H1 (cell line): ENCODE measurements around the gene PARP16. TPM values are rescaled to one million over a fixed set of nuclear protein-coding genes. Genes with fewer than 3 reads are reported as not detected.

ENCODE experiments used
- CTCF ChIA-PET: fragments of 300-600 bp; sonication (Branson Sonifier 250); formaldehyde crosslinking; loops from one replicate; lab custom pipeline; 2021; ENCODE audit not compliant: partially characterized antibody; lab: Charles Lee
- POLR2A ChIA-PET: fragments of 300-600 bp; sonication (Branson Sonifier 250); formaldehyde crosslinking; loops from one replicate; lab custom pipeline; 2021; ENCODE audit warnings: inconsistent platforms; ENCODE audit not compliant: partially characterized antibody; lab: Charles Lee
- DNase-seq, 2 experiments: peaks; one replicate each; pipeline versions ENCODE4 v3.0.0 to v3.0.0-alpha.2; 2010 to 2022; ENCODE audit warnings: low spot score in 2 of 2, low read depth in 1 of 2, mixed read lengths in 1 of 2
- FAIRE-seq: peaks from 2 replicates; lab custom pipeline; 2011; peaks lifted over from hg19 to GRCh38; lab: Jason Lieb, UNC
- H2AFZ ChIP-seq: 2 replicates; pipeline ENCODE4 v1.8.1; 2012; ENCODE audit warnings: low read length, inconsistent platforms
- H2AK5ac ChIP-seq: 2 replicates; pipeline ENCODE4 v1.6.1; 2013; ENCODE audit warnings: low read depth, low read length
- H2BK120ac ChIP-seq: replicated peaks from 2 replicates; pipeline ENCODE3; 2013; ENCODE audit warnings: low read depth, low read length, inconsistent platforms
- H2BK12ac ChIP-seq: 2 replicates; pipeline ENCODE4 v1.6.1; 2013; ENCODE audit warnings: low read depth, low read length
- H2BK15ac ChIP-seq: 2 replicates; pipeline ENCODE4 v1.6.1; 2013; ENCODE audit warnings: low read length
- H2BK20ac ChIP-seq: 2 replicates; pipeline ENCODE4 v1.6.1; 2013; ENCODE audit warnings: low read length
- H2BK5ac ChIP-seq: 2 replicates; pipeline ENCODE4 v1.6.1; 2013; ENCODE audit warnings: low read depth, low read length
- H3K14ac ChIP-seq: 2 replicates; pipeline ENCODE4 v1.6.1; 2013; ENCODE audit warnings: inconsistent platforms; ENCODE audit not compliant: insufficient read length
- H3K18ac ChIP-seq: 2 replicates; pipeline ENCODE4 v1.6.1; 2013; ENCODE audit warnings: low read length; ENCODE audit errors: extremely low read depth
- H3K23ac ChIP-seq: 2 replicates; pipeline ENCODE4 v1.6.1; 2013; ENCODE audit warnings: inconsistent platforms; ENCODE audit not compliant: insufficient read length
- H3K23me2 ChIP-seq: 2 replicates; pipeline ENCODE4 v1.6.1; 2013; ENCODE audit warnings: low read depth, low read length
- H3K27ac ChIP-seq: 2 replicates; pipeline ENCODE4 v1.6.1; 2011; ENCODE audit warnings: low read depth, low read length, inconsistent platforms
- H3K27me3 ChIP-seq, 4 experiments: replicated peaks in 1 of 4; 1 replicate in 1 of 4; 2 replicates in 3 of 4; pipeline versions ENCODE4 v1.6.1 to v1.8.1; 2011 to 2013; ENCODE audit warnings: low read length in 3 of 4, mild to moderate bottlenecking in 3 of 4, inconsistent platforms in 2 of 4, mixed read lengths in 2 of 4, moderate library complexity in 1 of 4; ENCODE audit not compliant: control insufficient read depth in 3 of 4, insufficient read depth in 3 of 4; ENCODE audit errors: extremely low read depth in 1 of 4
- H3K36me3 ChIP-seq, 4 experiments: 2 replicates each; pipeline versions ENCODE4 v1.6.1 to v1.8.1; 2011 to 2013; ENCODE audit warnings: mild to moderate bottlenecking in 4 of 4, low read length in 3 of 4, moderate library complexity in 2 of 4, control low read depth in 1 of 4, inconsistent platforms in 1 of 4; ENCODE audit not compliant: insufficient read depth in 4 of 4, control insufficient read depth in 2 of 4
- H3K4ac ChIP-seq: replicated peaks from 2 replicates; pipeline ENCODE3; 2013; ENCODE audit warnings: low read length, low read depth, mixed read lengths, inconsistent platforms; ENCODE audit not compliant: insufficient read length
- H3K4me1 ChIP-seq, 4 experiments: replicated peaks in 1 of 4; 1 replicate in 1 of 4; 2 replicates in 3 of 4; pipeline versions ENCODE4 v1.6.1 to v1.8.1; 2011 to 2013; ENCODE audit warnings: low read length in 3 of 4, inconsistent platforms in 2 of 4, mixed read lengths in 1 of 4; ENCODE audit not compliant: insufficient read depth in 4 of 4, control insufficient read depth in 3 of 4
- H3K4me2 ChIP-seq, 2 experiments: 2 replicates each; pipeline versions ENCODE4 v1.6.1 to v1.8.1; 2011 to 2013; ENCODE audit warnings: low read depth in 2 of 2, low read length in 2 of 2, control low read depth in 1 of 2, inconsistent platforms in 1 of 2, mild to moderate bottlenecking in 1 of 2; ENCODE audit not compliant: insufficient read depth in 1 of 2
- H3K4me3 ChIP-seq, 4 experiments: fragments of 200-600, 300-600 bp in 1 of 4; sonication (generic), shearing (Covaris generic), sonication (Bioruptor Twin) in 1 of 4; 2 replicates each; pipeline versions ENCODE4 v1.5.1 to v1.8.1; 2011 to 2016; ENCODE audit warnings: low read length in 4 of 4, low read depth in 3 of 4, control low read depth in 2 of 4, inconsistent platforms in 2 of 4, mild to moderate bottlenecking in 2 of 4, mixed read lengths in 1 of 4, moderate library complexity in 1 of 4; ENCODE audit not compliant: insufficient read depth in 2 of 4; ENCODE audit errors: extremely low read depth in 1 of 4
- H3K56ac ChIP-seq: replicated peaks from 2 replicates; pipeline ENCODE3; 2013; ENCODE audit warnings: low read depth, mild to moderate bottlenecking, mixed read lengths, low read length, inconsistent platforms; ENCODE audit not compliant: insufficient read length
- H3K79me1 ChIP-seq: 2 replicates; pipeline ENCODE4 v1.6.1; 2013; ENCODE audit warnings: low read depth, low read length, control low read depth
- H3K79me2 ChIP-seq, 2 experiments: 2 replicates each; pipeline versions ENCODE4 v1.6.1 to v1.8.1; 2012 to 2013; ENCODE audit warnings: low read length in 2 of 2, mild to moderate bottlenecking in 2 of 2, inconsistent platforms in 1 of 2; ENCODE audit not compliant: insufficient read depth in 2 of 2, control insufficient read depth in 1 of 2
- H3K9ac ChIP-seq, 4 experiments: replicated peaks in 1 of 4; 1 replicate in 1 of 4; 2 replicates in 3 of 4; pipeline versions ENCODE4 v1.6.1 to v1.8.1; 2011 to 2013; ENCODE audit warnings: low read depth in 3 of 4, low read length in 3 of 4, control low read depth in 2 of 4, mild to moderate bottlenecking in 2 of 4, moderate library complexity in 2 of 4, inconsistent platforms in 1 of 4; ENCODE audit errors: extremely low read depth in 1 of 4
- H3K9me3 ChIP-seq, 2 experiments: 2 replicates each; pipeline versions ENCODE4 v1.6.1 to v1.8.1; 2012 to 2013; ENCODE audit warnings: mild to moderate bottlenecking in 2 of 2, moderate library complexity in 2 of 2, control low read depth in 1 of 2, inconsistent platforms in 1 of 2, low read depth in 1 of 2, low read length in 1 of 2, mixed read lengths in 1 of 2; ENCODE audit not compliant: insufficient read depth in 2 of 2
- H4K20me1 ChIP-seq, 2 experiments: replicated peaks in 1 of 2; 2 replicates each; pipeline versions ENCODE3 to v1.8.1; 2011 to 2013; ENCODE audit warnings: inconsistent platforms in 2 of 2, low read length in 2 of 2, mild to moderate bottlenecking in 1 of 2; ENCODE audit not compliant: insufficient read depth in 2 of 2, control insufficient read depth in 1 of 2
- H4K5ac ChIP-seq: 2 replicates; pipeline ENCODE4 v1.6.1; 2013; ENCODE audit warnings: low read length, low read depth, mixed read lengths, inconsistent platforms; ENCODE audit not compliant: insufficient read length
- H4K8ac ChIP-seq: 2 replicates; pipeline ENCODE4 v1.8.0; 2013; ENCODE audit warnings: mild to moderate bottlenecking, moderate library complexity, low read length, inconsistent platforms; ENCODE audit not compliant: insufficient read depth; ENCODE audit errors: extremely low read depth
- H4K91ac ChIP-seq: replicated peaks from 2 replicates; pipeline ENCODE3; 2013; ENCODE audit warnings: low read length, mixed read lengths, inconsistent platforms; ENCODE audit not compliant: insufficient read length
- ASH2L ChIP-seq: fragments of 200-600, 300-600 bp; sonication (generic); IDR thresholded peaks from one replicate; pipeline ENCODE4 v1.7.1; 2017; ENCODE audit warnings: low read length
- E2F6 ChIP-seq: IDR thresholded peaks from 2 replicates; pipeline ENCODE4 v1.6.1; 2012; ENCODE audit warnings: inconsistent platforms
- HDAC6 ChIP-seq: IDR thresholded peaks from one replicate; pipeline ENCODE4 v1.7.1; 2012; ENCODE audit warnings: low read depth, mild to moderate bottlenecking, inconsistent platforms, low read length, moderate library complexity
- JUN ChIP-seq: IDR thresholded peaks from 2 replicates; pipeline ENCODE4 v1.6.1; 2011; ENCODE audit warnings: low read depth, mild to moderate bottlenecking, improper control_type of control experiment, low read length
- POLR2AphosphoS5 ChIP-seq: IDR thresholded peaks from 2 replicates; pipeline ENCODE4 v1.6.1; 2011; ENCODE audit warnings: low read depth, low read length
- RFX5 ChIP-seq: IDR thresholded peaks from 2 replicates; pipeline ENCODE4 v1.6.1; 2011; ENCODE audit warnings: low read depth, low read length, improper control_type of control experiment, borderline replicate concordance
- SP2 ChIP-seq: IDR thresholded peaks from 2 replicates; pipeline ENCODE4 v1.6.1; 2012; ENCODE audit warnings: mild to moderate bottlenecking, low read length, inconsistent platforms
- TBP ChIP-seq: IDR thresholded peaks from 2 replicates; pipeline ENCODE4 v1.6.1; 2011; ENCODE audit warnings: low read depth, low read length, improper control_type of control experiment
- WGBS, 2 experiments: shearing (Covaris generic) in 1 of 2; methylation state at CpG; one replicate each; pipeline versions ENCODE4 v1.1.6 to v1.1.7; 2013 to 2015; ENCODE audit warnings: low lambda C conversion rate in 2 of 2, mixed read lengths in 2 of 2, inconsistent platforms in 1 of 2, low coverage in 1 of 2, missing lambda C conversion rate in 1 of 2; ENCODE audit not compliant: insufficient replicate concordance in 2 of 2, insufficient coverage in 1 of 2, insufficient read length in 1 of 2; ENCODE audit errors: extremely low coverage in 1 of 2, missing lambda C conversion rate in 1 of 2; 5-methylcytosine and 5-hydroxymethylcytosine counted together
- polyA plus RNA-seq, 7 experiments: library from polyadenylated mRNA; depleted of rRNA in 3 of 7; stranded (reverse) in 5 of 7; unstranded in 2 of 7; fragments of >200 nt in 5 of 7; fragments of 200-250 nt in 2 of 7; gene quantifications; 1 replicate in 5 of 7; 2 replicates in 1 of 7; 4 replicates in 1 of 7; pipeline versions ENCODE4 v1.2.1 to v1.2.3, GENCODE V29; 2011 to 2013; ENCODE audit warnings: missing spikeins in 2 of 7, mixed read lengths in 2 of 7
- total RNA-seq: library from RNA; stranded (reverse); fragmentation: NEBNext Ultra II Directional; extraction: Animal tissue kit (Norgen Biotek cat#: 25700); gene quantifications from 2 replicates; pipeline ENCODE4 v1.2.1, GENCODE V29; 2021

PARP16 gene
- total and polyA plus RNA-seq, 2 of the 8 experiments (the other 6 are each of a cell fraction or from before 2014, with no cell fraction given), result 3.7 to 5.0 TPM

GRCh38 chr15:65232520-65232919, 54.2 kb downstream of the PARP16 start:
- Histone ChIP-seq H3K79me2 (no peaks in the 10 kb centered on the region), H2AK5ac (no peak overlapping the region), H2BK20ac (no peak overlapping the region), H3K4me1 (no peaks in the 10 kb centered on the region), H2AFZ (no peak overlapping the region), H3K36me3 (no peaks in the 10 kb centered on the region), H2BK12ac (no peak overlapping the region), H2BK120ac (no peak overlapping the region), H3K9me3 (no peaks in the 10 kb centered on the region), H3K27me3 (no peaks in the 10 kb centered on the region), H4K8ac (no peak overlapping the region), H3K23me2 (no peaks in the 10 kb centered on the region), H2BK5ac (no peak overlapping the region), H2BK15ac (no peak overlapping the region), H3K18ac (no peak overlapping the region), H4K91ac (no peak overlapping the region), H3K9ac (no peak overlapping the region), H3K79me1 (no peaks in the 10 kb centered on the region), H4K20me1 (no peaks in the 10 kb centered on the region), H3K4me2 (no peak overlapping the region), H3K14ac (no peak overlapping the region), H3K4me3 (no peak overlapping the region), H3K23ac (no peak overlapping the region), H3K27ac (no peak overlapping the region), H3K4ac (no peak overlapping the region), H4K5ac (no peak overlapping the region), H3K56ac (no peak overlapping the region)
- 90% methylated on average over 3 of the region's 3 CpGs; no CpG with 5 or more reads in 1 of the 2 experiments for WGBS, 2 experiments
- no peak for TF ChIP-seq ASH2L
- no peak for TF ChIP-seq TBP
- TF ChIP-seq HDAC6, result no peak
- no peak for TF ChIP-seq RFX5
- TF ChIP-seq SP2, result no peak
- TF ChIP-seq POLR2AphosphoS5, result no peak
- no peak for TF ChIP-seq E2F6
- no peak for TF ChIP-seq JUN
- FAIRE-seq (no peak), DNase-seq (no peak)
- ChIA-PET POLR2A (no interaction called here), CTCF (interaction anchor here (1.3 kb wide), 1 partner anchor 20 kb away, joined by 3 read pairs; no protein-coding TSS in a partner anchor)
